ENCODE data around the gene FLT3.
"Not testable (repeated sequence)": the region's sequence is repeated elsewhere in the genome, so short reads cannot be mapped to it uniquely, and the experiment has no call there.

FLT3 gene

GRCh38 chr13:28100150-28101121 is at the start of gene FLT3:
TSS of gene FLT3 (minus strand) at chr13:28100576. CDS start at chr13:28100510, 66 bp downstream.
- no peak for DNase-seq

GRCh38 chr13:28147495-28147894 is 47.1 kb upstream of the FLT3 start:
- no peak for DNase-seq

GRCh38 chr13:28145049-28145448 is 44.7 kb upstream of the FLT3 start:
- DNase-seq: no peak

- DNase-seq: not testable (repeated sequence)
Measured at GRCh38 chr13:28141542-28141941, 41.2 kb upstream of the FLT3 start.

GRCh38 chr13:28140433-28141125 is 40.2 kb upstream of the FLT3 start:
- DNase-seq: no peak

GRCh38 chr13:28138756-28139470 is 38.5 kb upstream of the FLT3 start:
- DNase-seq: peak; percentile 91

GRCh38 chr13:28138012-28138755 is 37.8 kb upstream of the FLT3 start, which contains the start of gene PAN3:
TSS of gene PAN3 (plus strand) at chr13:28138545. CDS start at chr13:28138658, 113 bp downstream.
- DNase-seq: peak; percentile 83

DNA sequence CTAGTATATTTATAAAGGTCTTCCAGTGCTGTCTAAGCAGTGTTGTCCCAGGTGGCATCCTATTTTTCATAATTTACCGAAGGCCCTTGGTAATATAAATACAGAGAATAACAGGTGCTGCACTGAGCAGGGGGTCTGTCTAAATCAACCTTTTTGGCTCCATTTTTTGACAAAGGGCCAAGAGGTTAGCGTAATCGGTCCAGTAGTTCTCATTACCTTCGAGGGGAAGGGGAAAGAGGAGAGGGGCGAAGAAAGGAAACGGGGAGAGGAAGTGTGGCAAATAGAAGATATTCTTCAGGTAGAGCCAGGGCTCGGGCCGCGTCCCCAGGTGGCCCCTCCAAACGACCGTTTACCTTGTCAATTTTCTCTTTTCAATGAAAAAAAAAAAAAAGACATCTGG is 37.2 kb upstream of the FLT3 start:
- no peak for DNase-seq

- DNase-seq: no peak
Measured at GRCh38 chr13:28136916-28137315, 36.5 kb upstream of the FLT3 start.

GRCh38 chr13:28131646-28132045 is 31.3 kb upstream of the FLT3 start:
- DNase-seq: no peak

DNA sequence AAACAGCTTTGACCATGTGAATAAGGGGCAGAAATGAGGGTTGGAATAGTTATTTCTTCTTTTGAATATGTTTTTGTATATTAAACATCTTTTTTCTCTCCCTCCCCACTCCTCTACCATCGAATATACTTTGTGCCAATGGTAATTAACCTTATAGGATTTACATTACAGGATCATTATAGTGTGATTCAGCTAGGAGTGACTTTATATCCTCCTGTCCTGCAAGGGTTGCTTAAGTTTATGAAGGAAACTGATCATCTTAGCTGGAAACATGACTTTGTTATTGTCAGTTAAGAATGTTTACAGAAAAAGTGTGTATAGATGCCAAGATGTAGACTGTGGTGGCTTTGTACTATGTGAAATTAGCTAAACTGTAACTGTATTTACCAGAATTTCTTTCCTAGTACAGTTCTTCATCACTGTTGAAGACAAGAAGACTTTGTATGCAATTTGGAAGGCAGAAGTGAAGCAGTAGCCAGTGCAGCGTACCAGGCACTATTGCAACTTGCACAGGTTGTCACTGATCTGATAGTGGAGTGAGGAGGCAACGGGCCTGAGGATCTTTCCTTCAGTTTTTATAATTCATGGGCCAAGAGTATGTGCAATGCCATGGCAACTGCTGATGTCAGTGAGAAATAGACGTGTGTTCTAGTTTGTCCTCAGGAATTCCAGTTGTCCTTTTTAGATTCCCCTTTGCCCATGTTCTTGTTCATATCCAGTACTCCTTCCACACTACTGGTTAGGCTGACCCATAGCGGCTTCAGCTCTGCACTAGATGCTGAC is 29.7 kb upstream of the FLT3 start:
- no peak for DNase-seq

DNA sequence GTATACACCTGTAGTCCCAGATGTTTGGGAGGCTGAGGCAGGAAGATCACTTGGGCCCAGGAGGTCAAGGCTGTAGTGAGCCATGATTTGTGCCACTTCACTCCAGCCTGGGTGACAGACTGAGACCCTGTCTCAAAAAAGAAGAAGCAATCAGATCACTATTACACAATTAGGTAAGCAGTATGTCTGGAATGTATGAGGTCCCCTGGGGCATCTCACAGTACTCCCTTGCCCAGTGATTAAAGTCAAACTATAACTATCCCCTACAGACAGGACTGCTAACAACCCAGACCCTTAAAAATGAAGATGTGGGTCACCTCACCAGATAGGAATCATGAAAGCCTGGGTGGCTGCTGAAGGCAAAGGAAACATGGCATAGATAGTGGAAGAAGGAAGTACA is 28.6 kb upstream of the FLT3 start:
- no peak for DNase-seq

GRCh38 chr13:28128030-28128429 is 27.7 kb upstream of the FLT3 start:
- no peak for DNase-seq

GRCh38 chr13:28121224-28121623 is 20.8 kb upstream of the FLT3 start:
- DNase-seq: no peak

DNA sequence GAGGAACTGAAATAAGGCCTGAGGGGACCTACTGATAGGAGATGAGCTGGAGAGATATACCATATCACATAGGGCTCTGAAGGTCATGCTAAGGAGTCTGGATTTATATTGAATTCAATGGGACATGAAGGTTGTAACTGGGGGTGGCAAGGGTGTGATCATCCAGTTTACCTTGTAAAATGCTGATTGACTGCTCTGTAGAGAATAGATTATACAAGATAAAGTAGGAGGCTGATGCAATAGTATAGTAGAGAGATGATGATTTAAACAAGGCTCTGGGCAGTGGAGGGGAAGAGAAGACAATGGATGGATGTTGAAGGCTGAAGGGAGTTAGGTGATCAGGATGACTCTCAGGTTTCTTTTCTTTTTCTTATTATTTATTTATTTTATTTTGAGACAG is 19.9 kb upstream of the FLT3 start:
- no peak for DNase-seq

- DNase-seq: no peak
Measured at GRCh38 chr13:28117689-28118377, 17.5 kb upstream of the FLT3 start.

- no peak for DNase-seq
Measured at GRCh38 chr13:28116736-28117135, 16.4 kb upstream of the FLT3 start.

DNA sequence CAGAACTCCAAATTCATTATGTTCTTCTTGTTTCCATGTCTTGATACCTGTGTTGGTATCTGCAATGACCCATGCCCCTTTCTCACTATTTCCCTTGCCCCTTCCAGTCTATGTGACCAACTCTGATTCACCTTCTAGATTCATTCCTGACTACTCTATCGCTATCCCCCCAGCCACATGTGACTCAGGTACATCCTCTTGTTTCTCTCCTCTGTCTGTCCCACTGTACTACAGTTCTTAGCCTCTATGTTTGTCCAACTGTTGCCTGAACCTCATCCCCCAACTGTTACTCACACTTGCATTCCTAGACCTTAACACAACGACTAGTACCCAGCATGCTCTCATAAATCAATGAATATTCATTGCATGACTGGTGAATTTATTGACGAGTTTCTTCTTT is 10.0 kb upstream of the FLT3 start:
- no peak for DNase-seq

DNA sequence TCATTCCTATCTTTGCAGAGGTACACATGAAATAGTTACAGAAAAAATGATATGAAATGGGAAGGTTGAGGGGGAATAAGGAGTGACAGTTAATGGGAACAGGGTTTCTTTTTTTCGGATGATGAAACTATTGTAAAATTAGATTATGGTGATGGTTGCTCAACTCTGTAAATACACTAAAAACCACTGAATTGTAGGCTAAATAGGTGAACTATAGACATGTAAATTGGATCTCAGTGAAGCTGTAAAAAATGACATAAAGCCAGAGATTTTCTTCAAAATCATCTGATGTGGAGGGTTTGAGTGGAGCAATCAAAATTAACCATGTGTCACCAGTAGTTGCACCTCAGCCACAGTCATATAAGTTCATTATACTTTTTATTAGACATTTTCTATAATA is 6.6 kb upstream of the FLT3 start:
- DNase-seq: no peak

GRCh38 chr13:28101886-28102285 is 1.5 kb upstream of the FLT3 start:
- DNase-seq: not testable (repeated sequence)
